Hematopoietic multipotent progenitor cell treated with erythropoietin and hydrocortisone succinate and interleukin-3 and kit ligand, for 15 days (in vitro differentiated cells): ENCODE measurements around the gene TUBGCP5.

Source experiments
- DNase-seq: peaks from one replicate; pipeline ENCODE4 v3.0.0-alpha.2; 2015; ENCODE audit warnings: low spot score

Gene TUBGCP5

DNA sequence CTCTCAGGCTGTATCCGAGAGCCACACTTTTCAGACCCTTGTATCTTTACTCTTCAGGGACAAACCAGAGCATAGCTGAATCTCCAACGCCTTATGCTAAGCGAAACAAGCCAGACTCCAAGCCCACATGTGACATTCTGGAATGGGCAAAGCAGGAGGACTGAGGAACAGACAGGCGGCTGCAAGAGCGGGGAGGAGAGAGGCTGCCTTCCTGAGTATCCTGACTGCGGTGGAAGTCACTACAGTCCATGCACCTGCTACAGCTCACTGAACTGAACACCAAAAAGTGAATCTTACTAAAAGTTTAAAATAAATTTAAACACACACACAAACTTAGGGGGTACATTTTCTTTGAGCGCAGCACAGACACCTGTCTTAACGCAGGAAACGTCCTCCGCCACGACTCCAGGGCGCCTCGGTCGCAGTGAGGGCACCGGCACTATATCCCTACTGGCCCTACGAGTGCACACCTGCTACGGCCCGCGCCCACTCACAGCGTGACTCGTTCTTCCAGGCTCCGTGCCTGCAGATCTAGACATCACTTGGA is 60.6 kb downstream of the TUBGCP5 start:
- no peak for DNase-seq

GRCh38 chr15:22974745-22975144 is 64.6 kb downstream of the TUBGCP5 start:
- DNase-seq, result no peak

GRCh38 chr15:22973987-22974386 is 65.4 kb downstream of the TUBGCP5 start:
- no peak for DNase-seq

DNA sequence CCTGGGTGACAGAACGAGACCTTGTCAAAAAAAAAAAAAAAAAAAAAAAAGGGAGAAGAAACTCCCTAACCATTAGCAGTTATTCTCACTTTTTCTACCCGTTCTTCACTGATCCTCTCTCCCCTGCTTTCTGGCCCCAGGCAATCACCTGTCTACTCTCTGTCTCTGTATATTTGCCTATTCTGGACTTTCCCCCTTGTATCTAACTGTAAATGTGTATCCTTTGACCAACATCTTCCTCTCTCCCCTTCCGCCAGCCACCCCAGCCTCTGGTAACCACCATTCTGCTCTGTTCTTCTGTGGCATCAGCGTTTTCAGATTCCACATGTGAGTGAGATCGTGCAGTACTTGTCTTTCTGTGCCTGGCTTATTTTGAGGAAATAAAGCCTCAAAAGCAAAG is 66.1 kb downstream of the TUBGCP5 start:
- no peak for DNase-seq

DNA sequence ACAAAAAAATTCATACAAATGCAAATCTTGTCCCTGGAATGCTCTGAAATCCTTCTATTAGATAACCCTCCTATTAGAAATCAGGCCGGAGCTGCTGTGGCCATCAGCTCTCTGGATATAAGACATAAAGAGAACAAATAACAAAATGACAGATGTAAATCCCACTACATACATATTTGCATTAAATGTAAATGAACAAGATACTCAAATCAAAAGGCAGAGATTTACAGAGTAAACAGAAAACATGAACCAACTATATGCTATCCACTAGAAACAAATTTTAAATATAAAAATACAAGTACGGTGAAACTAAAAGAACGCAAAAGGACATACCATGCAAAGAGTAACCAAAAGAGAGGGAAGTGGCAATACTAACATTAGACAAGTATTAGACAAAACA is 69.9 kb downstream of the TUBGCP5 start:
- no peak for DNase-seq

DNA sequence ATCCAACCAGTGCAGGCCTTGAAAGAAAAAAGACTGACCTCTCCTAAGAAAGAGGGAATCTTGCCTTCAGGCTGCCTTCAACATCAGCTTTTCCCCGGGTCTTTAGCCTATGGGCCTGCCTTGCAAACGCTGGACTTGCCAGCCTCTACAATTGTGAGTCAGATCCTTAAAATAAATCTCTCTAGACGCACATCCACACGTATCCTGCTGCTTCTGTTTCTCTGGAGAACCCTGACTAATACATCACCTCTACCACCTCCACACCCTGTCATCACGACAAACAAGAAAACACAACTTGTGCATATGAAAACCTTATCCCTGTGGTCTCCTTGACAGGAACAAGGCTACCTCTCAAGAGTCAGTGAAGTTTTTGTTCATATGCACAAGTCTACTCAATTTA is 71.0 kb downstream of the TUBGCP5 start:
- no peak for DNase-seq

- no peak for DNase-seq
Observed at GRCh38 chr15:22967084-22967770, 72.1 kb downstream of the TUBGCP5 start.

DNA sequence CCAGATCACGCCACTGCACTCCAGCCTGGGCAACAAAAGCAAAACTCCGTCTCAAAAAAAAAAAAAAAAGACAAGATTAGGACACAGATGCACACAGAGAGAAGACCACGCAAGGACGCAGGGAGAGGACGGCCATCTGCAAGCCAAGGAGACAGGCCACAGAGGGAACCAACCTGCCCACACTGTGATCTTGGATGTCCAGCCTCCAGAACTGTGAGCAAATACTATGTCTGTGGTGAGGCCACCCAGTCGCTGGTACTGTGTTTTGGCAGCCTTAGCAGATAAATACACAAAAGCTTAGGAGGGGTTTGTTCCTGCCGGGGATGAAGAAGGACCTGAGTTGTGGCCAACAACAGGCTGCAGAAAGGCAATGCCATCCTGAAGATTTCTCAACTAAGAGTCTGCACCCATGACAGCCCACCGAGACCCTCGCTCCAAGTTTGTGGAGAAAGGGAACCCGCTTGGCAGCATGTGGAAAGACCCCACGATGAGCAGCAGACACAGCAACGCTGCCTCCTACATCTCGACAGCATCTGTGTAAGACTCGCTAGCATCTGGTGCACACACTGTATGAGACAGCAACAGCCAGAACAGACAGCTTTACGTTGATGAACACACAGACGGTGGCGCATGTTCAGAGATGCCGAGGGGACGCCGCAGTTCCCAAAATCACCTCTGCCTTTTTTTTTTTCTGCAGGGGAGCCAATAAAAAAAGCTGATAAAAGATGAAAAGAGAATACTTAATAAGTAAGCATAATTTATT is 72.9 kb downstream of the TUBGCP5 start:
- no peak for DNase-seq

- no peak for DNase-seq
Observed at GRCh38 chr15:22963641-22964040, 75.7 kb downstream of the TUBGCP5 start.

- DNase-seq, result no peak
Observed at GRCh38 chr15:22962611-22963010, 76.8 kb downstream of the TUBGCP5 start.

DNA sequence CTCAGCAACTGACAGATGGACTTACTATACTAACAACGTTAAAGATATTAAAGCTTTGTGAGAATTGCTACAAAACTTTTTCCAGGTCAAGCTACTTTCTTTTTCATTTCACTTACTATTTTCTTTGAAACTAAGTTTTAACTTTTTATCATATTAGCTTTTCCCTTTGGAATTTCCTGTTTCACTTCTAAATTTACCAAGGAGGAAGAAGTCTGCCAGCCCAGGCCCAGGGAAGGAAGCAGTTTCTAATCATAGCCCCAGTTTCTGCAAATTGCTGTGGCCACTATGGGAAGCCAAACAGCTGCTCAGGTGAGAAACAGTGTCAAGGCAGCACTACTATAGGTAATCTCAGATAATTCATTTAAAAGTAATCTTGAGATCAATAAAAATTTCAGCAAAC is 77.6 kb downstream of the TUBGCP5 start:
- DNase-seq, result no peak

DNA sequence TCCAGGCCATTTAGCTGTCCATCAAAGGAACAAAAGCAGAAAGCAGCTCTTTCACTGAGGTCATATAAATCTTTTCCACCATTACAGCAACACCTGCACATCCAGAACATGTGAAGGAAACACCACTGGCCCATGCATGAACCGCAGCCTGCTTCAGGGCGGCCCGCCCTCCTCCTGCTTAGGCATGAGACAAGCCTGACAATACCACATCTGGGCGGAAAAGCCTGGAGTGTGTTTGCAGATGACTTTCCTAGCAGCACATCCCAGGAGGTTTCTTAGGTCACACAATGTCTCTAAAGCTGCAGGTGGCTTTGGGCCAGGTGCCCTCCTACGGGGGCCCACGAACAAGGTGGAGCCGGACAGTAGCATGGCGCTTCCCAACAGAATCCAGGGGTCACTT is 78.8 kb downstream of the TUBGCP5 start:
- DNase-seq, result no peak

DNA sequence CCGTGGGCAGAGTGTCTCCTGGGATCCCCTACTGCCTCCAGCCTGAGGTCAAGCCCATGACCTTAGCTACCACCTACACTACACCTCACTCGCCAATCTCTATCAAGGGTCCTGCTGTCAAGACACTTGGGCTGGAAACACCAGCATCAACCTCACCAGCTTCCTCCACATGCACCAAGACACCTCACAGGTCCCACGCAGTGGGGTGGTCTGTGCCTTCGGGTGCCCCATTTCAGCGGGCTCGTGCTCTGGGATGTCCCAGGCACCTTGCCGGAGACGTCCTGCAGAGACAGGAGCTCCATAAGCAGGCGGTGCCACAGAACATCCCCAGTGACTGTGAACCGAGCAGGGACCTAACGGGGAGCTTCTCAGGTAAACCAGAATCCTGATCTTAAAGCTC is 79.2 kb downstream of the TUBGCP5 start:
- no peak for DNase-seq

- no peak for DNase-seq
Observed at GRCh38 chr15:22959321-22960101, 79.9 kb downstream of the TUBGCP5 start.

DNA sequence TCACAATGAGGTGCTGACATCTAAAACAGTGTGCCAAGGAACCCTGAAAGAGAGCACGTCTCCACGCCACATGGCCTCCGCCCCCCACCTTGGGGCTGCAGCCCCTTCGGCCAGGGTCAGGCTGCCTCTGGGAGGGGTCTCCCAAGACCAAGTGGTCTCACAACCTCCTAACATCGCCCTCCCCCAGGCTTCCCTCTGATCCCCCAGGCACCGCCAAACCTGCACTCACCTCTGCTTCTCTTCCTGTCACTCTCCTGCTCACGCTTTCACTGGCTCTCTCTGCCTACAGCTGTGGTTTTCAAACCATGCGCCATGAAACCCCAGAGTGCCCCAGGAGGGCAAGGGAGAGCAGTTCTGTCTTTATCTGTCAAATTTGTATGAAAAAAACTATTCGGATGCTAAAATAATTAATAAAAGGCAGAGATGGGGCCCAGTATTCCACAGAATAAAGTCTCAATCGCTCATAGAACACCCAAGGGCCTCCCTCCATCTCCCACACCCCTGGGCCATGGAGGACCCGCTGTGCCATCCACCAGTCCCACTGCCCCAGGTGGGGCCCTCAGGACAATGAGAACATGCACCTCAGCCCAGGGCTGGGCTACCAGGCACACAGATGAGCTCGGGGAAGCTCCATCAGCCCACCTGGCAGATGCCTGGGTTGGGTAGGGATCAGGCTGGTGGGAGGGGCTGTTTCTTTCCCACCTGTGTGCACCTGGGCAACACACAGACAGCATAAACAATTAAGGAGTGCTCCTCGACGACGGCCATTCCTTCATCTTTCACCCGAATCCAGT is 80.7 kb downstream of the TUBGCP5 start:
- DNase-seq, result no peak

GRCh38 chr15:22956978-22957260 is 82.5 kb downstream of the TUBGCP5 start:
- no peak for DNase-seq

- no peak for DNase-seq
Observed at GRCh38 chr15:22956257-22956977, 83.0 kb downstream of the TUBGCP5 start.

GRCh38 chr15:22955544-22956119 is 83.7 kb downstream of the TUBGCP5 start:
- DNase-seq, result no peak

- DNase-seq, result no peak
Observed at GRCh38 chr15:22954798-22955543, 84.4 kb downstream of the TUBGCP5 start.

DNA sequence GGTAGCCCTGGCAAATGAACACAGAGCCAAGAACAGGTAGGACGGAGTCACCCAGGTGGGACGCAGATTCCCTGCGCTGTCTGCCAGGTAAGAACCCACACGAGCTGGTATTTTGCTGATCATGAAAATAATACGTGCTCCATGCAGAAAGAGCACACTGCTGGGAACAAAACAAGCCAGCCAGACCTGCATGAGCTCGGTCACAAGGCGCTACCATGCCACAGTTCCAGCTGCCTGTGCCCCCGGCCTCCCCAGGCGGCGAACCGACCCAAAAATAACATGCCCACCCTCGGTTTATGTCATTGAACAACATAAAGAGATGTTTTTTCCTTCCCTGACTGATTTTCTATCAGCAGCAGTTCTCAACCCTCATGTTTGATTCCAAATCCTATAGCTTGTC is 85.0 kb downstream of the TUBGCP5 start:
- DNase-seq, result no peak
